HG03342 (cell line): ENCODE results near the gene CSGALNACT2.

Experiments used
- ATAC-seq: cut with Tn5 transposase; IDR thresholded peaks from one replicate; pipeline ENCODE4 v1.9.1; 2021; ENCODE audit warnings: mild to moderate bottlenecking, moderate library complexity; ENCODE audit not compliant: unreplicated experiment

CSGALNACT2 gene

GRCh38 chr10:43225004-43225786 lies 87.0 kb downstream of the CSGALNACT2 start:
- no peak for ATAC-seq

- ATAC-seq = no peak
Observed at GRCh38 chr10:43225787-43226153, 87.5 kb downstream of the CSGALNACT2 start.

- no peak for ATAC-seq
Observed at GRCh38 chr10:43226441-43226840, 88.2 kb downstream of the CSGALNACT2 start.

DNA sequence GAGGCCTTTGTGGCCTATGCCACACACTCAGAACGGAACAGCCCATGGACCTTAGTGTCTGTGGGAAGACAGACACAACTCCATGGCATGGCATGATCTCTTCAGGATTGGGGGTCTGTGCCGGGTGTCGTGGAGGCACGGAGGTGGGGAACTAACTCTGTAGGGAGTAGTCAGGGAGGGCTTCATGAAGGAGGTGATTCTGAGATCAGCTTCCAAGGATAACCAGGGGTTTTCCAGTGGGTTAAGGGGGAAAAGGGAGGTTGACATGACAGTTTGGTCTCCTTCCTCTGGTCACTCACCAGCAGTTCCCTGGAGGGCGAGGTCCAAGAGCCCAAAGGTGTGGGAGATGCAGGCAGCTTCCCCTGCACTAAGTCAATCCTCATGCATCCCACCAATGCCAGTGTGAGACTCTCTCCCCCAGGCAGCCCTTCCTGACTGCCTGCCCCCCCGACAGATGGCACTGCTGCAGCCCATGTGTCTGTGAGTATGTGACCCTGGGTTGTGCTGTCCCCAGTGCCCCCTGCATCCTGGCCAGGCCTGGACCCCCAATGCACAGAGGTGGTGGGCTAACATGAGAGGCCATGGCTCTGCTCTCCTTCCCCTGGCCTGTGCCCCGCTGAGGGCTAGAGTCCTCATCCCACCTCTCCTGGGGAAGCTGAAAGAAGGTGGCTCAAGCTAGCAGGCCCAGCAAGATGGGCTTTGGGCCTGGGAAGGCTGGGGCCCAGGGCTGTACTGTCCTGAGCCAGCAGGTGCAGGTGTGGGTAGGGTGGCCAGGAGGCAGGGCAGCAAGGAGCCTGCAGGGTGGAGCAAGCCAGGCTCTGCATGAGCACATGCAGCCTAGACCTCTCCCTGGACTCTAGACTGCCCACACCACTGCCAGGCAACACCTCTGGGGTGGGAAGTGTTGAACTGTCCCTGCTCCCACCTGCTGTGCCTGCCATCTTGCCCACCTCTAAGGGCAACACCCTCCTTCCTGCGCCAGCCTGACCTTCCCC lies 88.9 kb downstream of the CSGALNACT2 start:
- ATAC-seq = no peak

GRCh38 chr10:43227911-43228782 lies 89.9 kb downstream of the CSGALNACT2 start:
- ATAC-seq = no peak

DNA sequence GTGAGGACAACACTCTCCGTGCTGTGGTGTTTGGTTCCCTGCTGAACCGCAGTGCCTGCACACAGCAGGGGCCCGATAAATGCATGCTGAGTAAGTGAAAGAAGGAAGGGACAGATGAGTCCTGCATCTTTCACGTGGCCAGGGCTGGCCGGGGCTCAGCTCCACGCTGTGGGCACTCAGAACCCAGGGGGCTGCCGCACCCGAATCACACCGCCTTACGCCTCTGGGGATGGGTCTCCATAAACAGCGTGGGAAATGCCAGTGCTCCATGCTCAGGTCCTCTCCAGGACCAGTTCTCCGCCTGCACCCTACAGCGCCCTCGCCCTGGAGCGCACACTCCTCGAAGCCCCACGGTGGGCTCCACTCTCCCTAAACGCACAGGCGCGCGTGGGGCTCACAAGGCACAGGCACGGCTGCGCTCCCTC lies 90.5 kb downstream of the CSGALNACT2 start:
- no peak for ATAC-seq

- no peak for ATAC-seq
Observed at GRCh38 chr10:43229208-43230061, 91.2 kb downstream of the CSGALNACT2 start.

DNA sequence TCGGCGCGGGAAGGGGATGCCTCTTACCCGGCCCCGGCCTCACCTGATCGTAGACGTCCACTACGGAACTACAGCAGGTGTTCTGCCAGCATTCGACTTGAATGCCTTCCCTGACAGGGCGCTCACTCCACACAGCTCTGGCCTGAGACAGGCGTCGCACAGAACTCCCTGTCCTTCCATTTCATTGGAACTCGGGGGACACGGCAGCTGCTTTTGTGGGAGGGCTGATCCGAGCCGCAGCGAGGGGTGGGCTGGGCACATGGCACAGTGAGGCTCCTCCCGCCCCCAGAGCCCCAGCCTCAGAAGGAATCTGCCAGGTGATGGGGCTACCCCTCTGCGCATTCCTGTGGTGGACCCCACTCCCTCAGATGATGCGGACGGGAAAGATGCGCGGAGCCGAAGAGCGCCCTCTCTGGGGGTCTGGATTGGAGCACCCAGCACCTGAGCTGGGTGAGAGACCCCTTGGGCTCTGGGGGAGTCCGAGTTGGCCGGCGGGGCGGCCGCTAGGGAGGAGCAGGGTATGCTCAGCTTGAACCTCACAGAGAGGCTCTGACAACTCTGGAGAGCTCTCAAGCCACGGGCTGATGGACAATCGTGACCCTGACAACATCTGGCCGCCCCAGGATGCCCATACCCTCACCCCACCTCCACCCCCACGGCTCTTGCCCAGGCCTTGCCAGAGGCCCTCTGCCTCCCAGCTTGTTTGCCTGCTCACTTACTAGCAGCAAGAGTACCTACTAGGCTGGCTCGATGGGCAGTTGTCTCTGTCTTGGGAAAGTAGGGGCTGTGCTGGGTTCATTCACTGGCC lies 92.1 kb downstream of the CSGALNACT2 start:
- ATAC-seq = no peak

GRCh38 chr10:43230909-43231522 lies 92.8 kb downstream of the CSGALNACT2 start:
- no peak for ATAC-seq

DNA sequence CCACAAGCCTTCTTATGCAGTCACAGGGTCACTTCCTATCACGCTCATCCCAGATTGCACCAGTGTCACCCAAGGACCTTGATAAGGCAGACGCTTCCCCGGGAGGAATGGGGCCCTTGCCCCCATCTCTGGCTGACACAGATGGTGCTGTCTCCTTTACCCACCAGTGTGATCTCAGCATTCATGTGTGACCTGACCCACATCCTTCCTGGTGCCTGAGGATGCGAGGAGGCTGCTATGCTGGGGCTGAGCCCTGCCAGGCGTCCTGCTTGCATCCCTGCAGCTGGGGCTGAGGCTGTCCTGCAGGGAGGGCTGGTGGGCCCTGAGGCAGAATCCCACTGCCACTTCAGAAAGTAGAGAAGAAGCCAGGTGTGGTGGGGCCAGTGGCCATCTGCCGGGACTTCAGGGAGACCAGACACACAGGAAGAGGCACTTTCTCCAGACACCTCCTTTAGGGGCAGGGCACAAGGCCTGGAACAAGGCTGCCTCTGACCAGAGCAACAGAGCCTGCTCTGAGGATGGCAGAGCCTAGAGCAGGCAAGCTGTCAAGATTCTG lies 93.4 kb downstream of the CSGALNACT2 start:
- no peak for ATAC-seq

GRCh38 chr10:43233601-43234430 lies 95.6 kb downstream of the CSGALNACT2 start:
- ATAC-seq = no peak

GRCh38 chr10:43234471-43235041 lies 96.3 kb downstream of the CSGALNACT2 start:
- no peak for ATAC-seq
